ENCODE data around the gene ETHE1.
A peak's percentile ranks its signal among the peaks of the same experiment; 100 is the strongest.

Gene ETHE1

GRCh38 chr19:43464134-43464775 lies 62.7 kb downstream of the ETHE1 start:
- DNase-seq (ENCODE audit: low spot score) = no peak

DNA sequence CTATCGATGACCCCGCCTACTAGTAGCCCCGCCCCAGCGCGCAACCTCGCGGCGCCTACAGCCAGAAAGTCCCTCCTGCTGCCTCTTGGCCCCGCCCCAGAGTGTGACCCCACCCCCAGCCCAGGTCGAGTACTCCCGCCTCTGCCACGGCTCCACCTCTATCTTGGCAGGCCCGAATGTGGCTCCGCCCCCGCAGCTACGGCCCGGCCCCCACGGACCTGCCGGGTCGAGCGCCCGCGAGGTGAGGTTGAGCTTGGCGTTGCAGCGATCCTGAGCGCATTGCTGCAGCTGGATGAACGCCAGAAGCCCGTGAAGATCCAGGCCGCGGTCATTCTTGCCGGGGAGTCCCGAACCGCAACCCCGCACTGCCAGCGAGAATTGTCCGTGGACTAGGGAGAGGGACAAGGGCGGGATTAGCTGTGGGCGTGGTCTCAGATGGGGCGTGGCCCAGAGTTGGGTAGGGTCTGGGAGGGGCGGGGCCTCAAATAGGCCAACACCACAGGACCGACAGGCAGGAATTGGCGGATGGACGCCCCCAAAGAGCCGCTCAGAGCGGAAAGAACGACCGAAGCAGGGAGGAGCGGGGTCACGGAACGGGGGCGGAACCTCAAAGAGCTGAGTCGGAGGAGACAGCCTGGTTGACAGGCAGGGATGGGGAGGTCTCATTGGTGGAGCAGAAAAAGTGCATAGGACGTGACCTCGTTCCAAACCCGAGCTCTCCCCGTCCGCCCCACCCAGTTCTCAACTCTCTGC lies 63.4 kb downstream of the ETHE1 start:
- DNase-seq (ENCODE audit: low spot score) = peak; percentile 93

DNA sequence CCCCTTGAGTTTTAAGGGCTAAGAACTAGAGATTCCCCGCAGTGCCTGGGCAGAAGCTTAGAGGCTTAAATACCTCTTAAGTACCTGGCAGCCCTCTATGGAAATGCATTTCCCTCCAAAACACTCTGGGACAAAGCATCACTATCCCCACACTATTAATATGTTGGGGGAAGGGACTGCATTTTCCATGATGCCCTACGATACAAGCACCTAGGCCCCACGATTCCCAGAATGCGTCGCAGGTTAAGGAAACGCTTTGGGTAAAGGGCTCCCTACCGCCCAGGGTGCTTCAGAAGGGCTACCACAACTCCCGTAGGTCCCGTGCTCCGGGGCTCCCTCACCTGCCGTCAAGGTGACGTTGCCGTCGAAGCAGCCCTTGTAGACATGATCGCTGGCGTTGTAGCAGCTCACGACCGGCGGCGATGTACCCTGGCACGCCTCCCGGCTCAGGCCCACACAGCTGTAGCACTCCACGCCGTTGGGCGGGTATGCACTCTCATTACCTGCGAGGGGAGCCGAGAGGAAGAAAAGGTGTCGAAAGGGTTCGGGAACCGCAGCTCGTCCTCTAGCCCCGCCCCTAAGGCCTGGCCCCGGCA lies 64.1 kb downstream of the ETHE1 start:
- no peak for DNase-seq (ENCODE audit: low spot score)

DNA sequence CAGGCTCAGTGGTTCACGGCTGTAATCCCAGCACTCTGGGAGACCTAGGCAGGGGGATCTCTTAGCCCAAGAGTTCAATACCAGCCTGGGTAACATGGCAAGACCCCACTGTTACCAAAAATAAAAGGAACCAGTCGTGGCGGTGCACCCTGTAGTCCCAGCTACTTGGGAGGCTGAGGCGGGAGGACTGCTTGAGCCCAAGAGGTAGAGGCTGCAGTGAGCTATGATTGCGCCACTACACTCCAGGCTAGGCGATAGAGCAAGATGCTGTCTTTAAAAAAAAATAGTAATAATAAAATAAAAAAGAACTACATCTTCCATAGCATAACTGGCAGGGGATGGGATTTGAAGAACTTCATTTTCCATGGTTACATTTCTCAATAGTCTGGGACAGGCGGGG lies 64.6 kb downstream of the ETHE1 start:
- DNase-seq (ENCODE audit: low spot score) = no peak

- DNase-seq (ENCODE audit: low spot score) = no peak
Measured at GRCh38 chr19:43461303-43461702, 65.7 kb downstream of the ETHE1 start.

DNA sequence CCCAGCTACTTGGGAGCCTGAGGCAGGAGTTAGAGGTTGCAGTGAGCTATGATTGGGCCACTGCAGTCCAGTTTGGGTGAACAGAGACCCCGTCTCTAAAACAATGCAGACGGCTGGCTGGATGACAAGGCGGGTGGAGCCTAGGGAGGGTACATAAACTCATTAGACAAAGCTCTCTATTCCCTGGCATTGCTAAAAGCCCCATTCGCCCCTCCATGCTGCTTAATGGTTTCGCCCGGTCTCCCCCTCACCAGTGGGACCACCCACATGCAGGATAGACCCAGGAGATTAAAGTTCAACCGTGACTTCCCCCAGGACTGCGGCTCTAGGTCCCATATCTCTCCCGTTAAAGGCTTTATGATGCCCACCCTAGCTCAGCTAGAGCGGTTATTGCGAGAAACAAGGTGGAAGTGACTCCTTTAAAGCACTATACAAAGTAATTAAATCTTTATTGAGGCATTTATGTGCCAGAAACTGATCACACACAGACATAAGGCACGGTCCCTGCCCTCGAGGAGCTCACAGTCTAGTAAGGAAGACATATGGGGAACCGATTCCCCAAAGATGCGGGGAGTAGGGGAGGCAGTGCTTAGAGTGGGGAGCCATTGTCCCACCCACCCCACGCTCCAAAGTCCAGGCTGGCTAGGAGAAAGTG lies 66.5 kb downstream of the ETHE1 start:
- DNase-seq (ENCODE audit: low spot score) = no peak

DNA sequence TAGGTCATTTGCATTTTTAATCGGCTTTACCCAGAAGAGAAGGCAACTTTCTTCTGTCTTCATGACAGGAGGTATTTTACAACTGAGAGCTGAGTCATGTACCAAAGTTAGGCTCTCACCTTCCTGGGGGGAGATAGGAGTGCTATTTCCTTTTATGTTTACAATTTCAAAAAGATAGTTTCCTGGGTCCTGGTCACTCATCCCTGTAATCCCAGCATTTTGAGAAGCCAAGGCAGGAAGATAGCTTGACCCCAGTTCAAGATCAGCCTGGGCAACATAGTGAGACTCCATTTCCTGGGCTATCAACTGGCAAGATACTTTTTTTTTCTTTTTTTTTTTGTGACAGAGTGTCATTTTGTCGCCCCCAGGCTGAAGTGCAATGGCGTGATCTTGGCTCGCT lies 69.2 kb downstream of the ETHE1 start:
- DNase-seq (ENCODE audit: low spot score) = no peak
